ENCODE measurements around the gene ZBTB17. TPM values are rescaled to one million over a fixed set of nuclear protein-coding genes. Genes with fewer than 3 reads are reported as not detected.
A peak's percentile ranks its signal among the peaks of the same experiment; 100 is the strongest.
"Not testable (repeated sequence)": the region's sequence is repeated elsewhere in the genome, so short reads cannot be mapped to it uniquely, and the experiment has no call there.

Gene ZBTB17
- 14.3 TPM for total RNA-seq

- DNase-seq (ENCODE audit: low spot score), result peak; percentile 94
- peak; percentile 98 for ATAC-seq
Measured at GRCh38 chr1:15975805-15976680, at the start of gene ZBTB17. Gene ZBTB17, minus strand, starts transcription at chr1:15976101. Its CDS starts 27,606 bp downstream, at chr1:15948495.

DNA sequence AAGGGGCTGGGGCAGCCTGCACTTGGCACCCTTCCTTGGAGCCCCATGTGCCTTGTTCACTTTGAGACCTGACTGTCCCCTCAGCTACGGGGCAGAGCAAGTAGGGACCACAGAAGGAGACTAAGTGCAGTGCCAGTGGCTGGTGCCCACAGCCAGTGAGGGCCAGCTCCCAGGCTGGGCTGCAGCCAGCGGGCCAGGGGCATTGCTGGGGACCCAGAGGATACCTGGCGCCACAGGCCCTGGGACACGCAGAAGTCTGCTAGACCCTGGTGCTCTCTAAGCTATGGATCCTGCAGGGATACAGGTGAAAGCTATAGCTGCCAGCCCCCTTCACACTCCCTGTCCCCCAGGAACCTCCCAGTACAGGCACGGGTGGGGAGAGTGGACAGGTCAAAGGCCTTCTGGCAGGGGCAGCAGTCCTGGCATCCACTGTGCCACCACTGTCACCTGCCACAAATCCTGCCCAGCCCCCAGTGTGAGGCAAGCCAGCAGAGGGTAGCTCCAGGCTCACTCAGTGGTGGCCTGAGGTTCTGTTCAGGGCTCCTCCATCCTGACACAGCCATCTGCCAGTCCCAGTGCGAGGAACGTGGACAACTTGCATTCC, 47.3 kb upstream of the ZBTB17 start:
- ATAC-seq (peak; percentile 88), DNase-seq (ENCODE audit: low spot score) (peak; percentile 81)

DNA sequence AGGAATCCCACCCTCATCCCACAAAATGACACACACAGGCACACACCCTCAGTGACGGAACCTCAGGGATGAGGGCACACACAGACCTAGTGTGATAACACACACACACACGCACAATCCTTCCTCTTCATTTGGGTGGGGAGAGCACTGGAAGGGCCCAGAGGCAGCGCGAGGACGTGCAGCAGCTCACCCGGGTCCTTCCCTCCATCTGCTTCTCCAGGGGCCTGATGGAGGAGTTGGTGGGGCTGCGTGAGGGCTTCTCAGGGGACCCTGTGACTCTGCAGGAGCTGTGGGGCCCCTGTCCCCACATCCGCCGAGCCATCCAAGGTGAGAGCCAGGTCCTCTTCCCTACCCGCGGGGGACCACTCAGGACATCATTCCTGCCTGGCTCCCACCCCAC, 46.5 kb upstream of the ZBTB17 start:
- ATAC-seq, result no peak
- no peak for DNase-seq (ENCODE audit: low spot score)

- ATAC-seq, result no peak
- DNase-seq (ENCODE audit: low spot score), result no peak
Measured at GRCh38 chr1:16021681-16022080, 45.8 kb upstream of the ZBTB17 start, which contains the start of gene CLCNKA. Gene CLCNKA, plus strand, starts transcription at chr1:16022036. Its CDS starts 584 bp downstream, at chr1:16022620.

DNA sequence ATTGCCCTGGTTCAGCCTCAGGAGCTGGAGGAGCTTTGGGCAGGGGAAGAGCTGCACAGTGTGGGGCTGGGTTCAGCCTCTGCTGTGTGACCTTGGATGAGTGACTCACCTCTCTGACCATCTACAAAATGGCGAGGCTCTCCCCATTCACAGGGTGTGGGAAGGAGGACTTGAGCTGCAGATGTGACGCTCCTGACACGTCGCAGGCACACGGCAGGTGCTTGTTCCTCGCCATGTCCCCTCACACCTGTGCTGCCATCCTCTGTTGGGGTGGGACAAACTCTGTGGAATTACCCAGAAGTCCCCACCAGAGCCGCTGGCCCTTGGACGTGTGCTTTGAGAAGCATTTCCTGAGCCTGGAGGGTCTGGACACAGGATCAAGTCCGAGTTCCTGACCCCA, 45.0 kb upstream of the ZBTB17 start:
- not testable (repeated sequence) for ATAC-seq

DNA sequence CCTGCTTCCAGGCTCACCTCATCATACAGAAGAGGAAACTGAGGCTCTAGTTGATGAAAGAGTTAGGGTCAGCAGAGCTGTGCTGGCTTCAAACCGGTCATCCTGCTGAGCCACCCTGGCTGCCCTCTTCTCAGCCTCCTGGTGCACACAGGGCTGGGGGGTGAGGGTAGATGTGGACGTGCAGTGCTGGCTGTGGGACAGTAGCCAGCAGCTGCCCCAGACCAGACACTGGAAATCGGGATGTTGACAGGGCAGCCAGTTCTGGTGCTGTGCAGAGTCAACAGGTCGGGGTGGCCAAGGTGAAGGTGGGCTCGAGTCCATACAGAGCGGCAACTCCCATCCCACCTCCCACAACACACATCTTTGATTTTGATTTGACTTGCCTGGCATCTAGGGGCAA, 44.4 kb upstream of the ZBTB17 start:
- DNase-seq (ENCODE audit: low spot score), result no peak
- no peak for ATAC-seq

More for the DNA sequence above, 45.0 kb upstream of the ZBTB17 start:
- DNase-seq (ENCODE audit: low spot score), result not testable (repeated sequence)

- no peak for DNase-seq (ENCODE audit: low spot score)
- no peak for ATAC-seq
Measured at GRCh38 chr1:16019644-16020277, 43.9 kb upstream of the ZBTB17 start.

DNA sequence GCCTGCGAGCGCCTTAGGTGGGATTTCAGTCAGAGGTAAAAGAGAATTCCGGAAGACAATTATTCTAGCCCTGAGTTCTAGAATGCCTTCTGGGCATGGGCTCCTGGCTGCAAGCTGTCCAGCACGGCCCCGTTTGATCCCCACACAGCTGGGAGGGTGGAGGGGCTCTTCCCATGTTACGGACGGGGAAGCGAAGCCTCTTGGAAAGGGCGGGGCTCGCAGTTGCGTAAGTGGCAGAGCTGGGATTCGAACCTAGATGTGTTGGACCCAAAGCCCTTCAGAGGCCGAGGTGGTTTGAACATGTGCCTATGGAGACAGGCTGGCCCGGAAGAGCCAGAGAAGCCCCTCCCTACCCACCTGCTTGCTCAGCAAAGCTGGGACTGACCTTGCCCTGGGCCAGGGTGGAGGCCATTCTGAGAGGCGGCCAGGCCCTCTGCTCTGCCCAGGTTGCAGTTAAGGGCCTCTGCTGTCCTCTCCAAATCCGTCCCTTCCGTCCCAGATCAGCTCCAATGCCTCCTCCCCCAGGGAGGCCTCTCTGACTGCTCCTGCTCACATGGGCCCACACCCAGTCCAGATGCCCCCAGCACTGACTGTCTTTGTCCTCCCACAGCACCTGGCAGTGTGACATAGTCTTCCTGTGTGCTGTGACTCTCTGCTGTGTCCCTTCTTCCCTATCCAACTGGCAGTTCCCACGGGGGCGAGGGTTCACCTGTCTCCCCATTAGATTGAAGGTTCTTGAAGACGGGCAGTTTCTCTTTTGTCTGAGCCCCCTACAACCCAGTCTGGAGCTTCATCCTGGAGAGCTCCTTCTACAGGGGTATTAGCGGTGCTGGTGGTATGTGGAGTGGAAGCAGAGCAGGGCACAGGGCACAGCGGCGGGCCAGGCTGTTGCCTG, 43.1 kb upstream of the ZBTB17 start:
- ATAC-seq (no peak), DNase-seq (ENCODE audit: low spot score) (no peak)

DNA sequence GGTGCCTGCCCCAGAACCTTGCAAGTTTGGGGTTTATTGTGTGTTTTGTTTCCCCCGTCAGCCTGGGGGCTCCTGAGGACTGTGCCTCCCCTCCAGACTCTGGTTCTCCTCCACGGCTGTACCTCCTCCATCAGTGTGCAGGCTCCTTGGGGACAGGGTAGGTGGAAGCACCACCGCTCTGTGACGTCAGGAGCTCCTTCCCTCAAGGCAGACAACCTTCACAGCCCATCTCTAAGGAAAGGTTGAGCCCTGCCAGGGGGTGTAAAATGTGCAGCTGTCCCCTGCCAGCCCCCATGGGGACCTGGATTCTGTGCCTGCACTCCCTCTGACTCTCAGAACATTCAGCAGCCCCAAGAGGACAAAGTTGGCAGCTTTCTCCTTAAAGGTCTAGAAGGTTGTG, 42.4 kb upstream of the ZBTB17 start:
- DNase-seq (ENCODE audit: low spot score) (no peak), ATAC-seq (no peak)

GRCh38 chr1:16017461-16018303, 41.8 kb upstream of the ZBTB17 start, which contains the start of gene HSPB7:
Gene HSPB7, minus strand, starts transcription at chr1:16018043. Its CDS starts 80 bp downstream, at chr1:16017963.
- DNase-seq (ENCODE audit: low spot score), result no peak
- ATAC-seq, result peak; percentile 16

- no peak for DNase-seq (ENCODE audit: low spot score)
- ATAC-seq, result no peak
Measured at GRCh38 chr1:16017076-16017460, 41.2 kb upstream of the ZBTB17 start.

DNA sequence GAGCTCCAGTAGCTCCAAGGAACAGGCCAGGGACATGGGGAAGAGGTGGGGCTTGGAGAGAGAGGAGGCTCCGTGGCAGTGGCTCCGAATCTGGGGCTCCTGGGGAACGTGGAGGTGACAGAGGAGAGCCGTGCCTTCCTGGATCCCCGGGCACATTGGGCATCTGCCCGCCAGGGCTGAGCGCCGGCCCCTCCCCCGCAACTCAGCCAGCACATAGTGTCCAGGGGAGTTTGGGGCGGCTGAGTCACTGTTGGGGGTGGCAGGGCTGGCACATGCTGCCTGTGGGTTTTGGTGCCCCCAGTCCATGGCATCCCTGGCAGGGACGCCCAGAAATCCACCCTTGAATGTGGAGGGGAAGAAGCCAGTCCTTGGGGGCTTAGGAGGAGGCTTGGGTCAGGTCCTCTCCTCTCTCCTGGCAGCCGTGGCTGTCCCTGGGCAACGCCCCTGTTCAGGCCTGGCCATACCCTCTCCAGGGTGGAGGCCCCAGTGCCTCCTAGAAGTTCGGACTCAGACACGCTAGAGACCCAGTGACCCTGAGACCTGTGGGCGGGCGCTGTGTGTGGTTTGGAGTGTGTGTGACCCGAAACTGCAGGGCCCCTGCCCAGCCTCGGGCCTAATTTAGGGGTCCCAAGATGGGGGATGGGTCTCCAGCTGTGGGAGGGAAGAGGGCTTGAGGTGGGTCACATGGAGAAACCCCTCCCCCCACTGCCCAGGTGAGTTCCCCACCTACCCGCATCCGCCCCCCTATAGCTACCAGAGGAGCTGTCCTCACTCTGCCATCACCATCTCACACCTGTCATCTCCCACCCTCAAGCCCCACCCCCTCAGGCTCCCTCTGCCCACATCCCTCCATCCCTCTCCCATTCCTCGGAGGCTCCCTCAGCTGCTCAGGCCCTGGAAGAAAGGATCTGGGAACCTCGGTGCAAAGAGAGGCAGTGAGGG, 40.3 kb upstream of the ZBTB17 start:
- DNase-seq (ENCODE audit: low spot score), result no peak
- no peak for ATAC-seq

GRCh38 chr1:16015491-16015890, 39.6 kb upstream of the ZBTB17 start:
- DNase-seq (ENCODE audit: low spot score) (no peak), ATAC-seq (no peak)

- ATAC-seq (no peak), DNase-seq (ENCODE audit: low spot score) (no peak)
Measured at GRCh38 chr1:16014509-16015482, 38.9 kb upstream of the ZBTB17 start.

DNA sequence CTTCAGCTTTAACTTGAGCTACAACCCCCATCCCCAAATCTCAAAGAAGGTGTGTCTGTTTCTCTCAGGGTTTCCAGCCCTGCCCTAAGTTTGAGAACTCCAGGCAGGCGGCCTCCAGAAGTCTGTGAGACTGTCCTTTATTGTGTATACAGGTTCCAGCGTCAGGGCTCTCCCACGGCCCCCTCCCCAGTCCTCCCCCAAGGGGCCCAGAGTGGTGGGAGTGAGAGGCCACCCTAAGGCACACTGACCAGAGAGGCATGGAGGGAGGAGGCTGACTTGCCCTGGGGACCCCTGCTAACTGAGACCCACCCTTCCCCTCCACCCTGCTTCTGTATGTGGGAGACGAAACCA, 38.0 kb upstream of the ZBTB17 start:
- DNase-seq (ENCODE audit: low spot score) (no peak), ATAC-seq (no peak)

DNA sequence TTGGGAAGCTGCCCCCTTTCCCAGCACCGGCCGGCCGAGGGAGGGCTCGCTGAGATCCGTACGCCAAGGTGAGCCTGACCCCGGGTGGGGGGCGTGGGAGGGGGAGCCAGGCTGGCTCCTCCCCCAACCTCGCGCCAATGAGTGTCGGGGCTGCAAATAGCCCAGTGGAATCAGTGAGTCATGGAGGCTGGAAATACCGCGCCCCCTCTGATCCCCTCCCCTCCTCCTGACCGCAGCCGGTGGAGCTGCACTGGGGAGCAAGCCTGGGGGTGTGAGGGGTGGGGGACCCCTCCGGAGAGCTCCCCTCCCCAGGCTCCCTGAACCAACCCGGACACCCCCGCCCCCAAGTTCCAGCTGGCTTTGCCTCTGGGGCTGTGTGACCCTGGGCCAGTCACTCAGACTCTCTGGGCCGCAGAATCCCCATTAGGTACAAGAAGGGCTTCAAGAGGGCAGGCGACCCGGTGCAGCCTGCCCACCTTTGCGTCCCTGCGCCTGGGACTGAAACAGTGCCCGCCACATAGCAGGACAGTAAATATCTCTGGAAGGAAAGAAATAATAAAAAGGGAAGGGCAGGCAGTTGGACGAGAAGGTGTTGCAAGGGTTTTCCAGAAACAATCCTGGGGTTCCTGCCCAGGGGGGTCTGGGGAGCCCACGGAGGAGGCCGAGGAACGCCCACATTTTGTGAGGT, 37.5 kb upstream of the ZBTB17 start:
- ATAC-seq, result peak; percentile 2
- no peak for DNase-seq (ENCODE audit: low spot score)

Measured in left lobe of liver (tissue), 2 donors.